Activated CD8-positive, alpha-beta memory T cell treated with anti-CD3 and anti-CD28 coated beads, Interleukin-2, amount 50 U/mL, for 4 hours (primary cell): Measurements from ENCODE around the gene C14orf132.

ENCODE experiments used
- DNase-seq: peaks from one replicate; pipeline ENCODE4 v3.0.0-alpha.2; 2020

The C14orf132 gene

GRCh38 chr14:96084796-96085195, 45.6 kb downstream of the C14orf132 start:
- DNase-seq, result no peak

GRCh38 chr14:96085369-96085768, 46.2 kb downstream of the C14orf132 start:
- DNase-seq, result no peak

GRCh38 chr14:96086032-96086431, 46.9 kb downstream of the C14orf132 start:
- DNase-seq, result no peak

GRCh38 chr14:96086574-96087077, 47.5 kb downstream of the C14orf132 start:
- DNase-seq, result no peak

- DNase-seq, result no peak
These were observed 48.9 kb downstream of the C14orf132 start for GRCh38 chr14:96088074-96088473.

GRCh38 chr14:96088481-96088880, 49.3 kb downstream of the C14orf132 start:
- no peak for DNase-seq

GRCh38 chr14:96088911-96089310, 49.7 kb downstream of the C14orf132 start:
- no peak for DNase-seq

- no peak for DNase-seq
These were observed 50.2 kb downstream of the C14orf132 start for GRCh38 chr14:96089401-96089800.

GRCh38 chr14:96090441-96091148, 51.4 kb downstream of the C14orf132 start:
- DNase-seq, result no peak

- DNase-seq, result no peak
These were observed 52.1 kb downstream of the C14orf132 start for GRCh38 chr14:96091149-96091693.

GRCh38 chr14:96091941-96092411, 52.8 kb downstream of the C14orf132 start:
- no peak for DNase-seq

- DNase-seq, result no peak
These were observed 53.8 kb downstream of the C14orf132 start for GRCh38 chr14:96092936-96093335.

- DNase-seq, result no peak
These were observed 55.0 kb downstream of the C14orf132 start for GRCh38 chr14:96094211-96094610.

GRCh38 chr14:96094656-96095055, 55.5 kb downstream of the C14orf132 start:
- no peak for DNase-seq

- DNase-seq, result no peak
These were observed 55.9 kb downstream of the C14orf132 start for GRCh38 chr14:96095058-96095457.

GRCh38 chr14:96095581-96096476, 56.7 kb downstream of the C14orf132 start:
- no peak for DNase-seq

GRCh38 chr14:96096639-96097610, 57.8 kb downstream of the C14orf132 start:
- no peak for DNase-seq

- DNase-seq, result no peak
These were observed 58.6 kb downstream of the C14orf132 start for GRCh38 chr14:96097752-96098151.

GRCh38 chr14:96098309-96098998, 59.3 kb downstream of the C14orf132 start:
- DNase-seq, result no peak

GRCh38 chr14:96098999-96099335, 59.8 kb downstream of the C14orf132 start:
- no peak for DNase-seq

- peak; percentile 58 for DNase-seq
These were observed 61.3 kb downstream of the C14orf132 start for GRCh38 chr14:96100161-96101064.
